Esophagus mucosa (tissue), 1 donor: Measurements from ENCODE around the gene SLC12A6. TPM values are rescaled to one million over a fixed set of nuclear protein-coding genes. Genes with fewer than 3 reads are reported as not detected.

Experiments
- ATAC-seq: fragments of 200-7000 bp; cut with Tn5 transposase; one replicate; pipeline ENCODE4 v1.9.1; 2020
- total RNA-seq: library from RNA; stranded (reverse); gene quantifications from one replicate; pipeline ENCODE4 v1.2.4, GENCODE V29; 2023
- donor health status: DM: yes; HTN: yes; CAD: no.

SLC12A6 gene
- total RNA-seq, 1 donor from 2014 or later, result 48.9 TPM

DNA sequence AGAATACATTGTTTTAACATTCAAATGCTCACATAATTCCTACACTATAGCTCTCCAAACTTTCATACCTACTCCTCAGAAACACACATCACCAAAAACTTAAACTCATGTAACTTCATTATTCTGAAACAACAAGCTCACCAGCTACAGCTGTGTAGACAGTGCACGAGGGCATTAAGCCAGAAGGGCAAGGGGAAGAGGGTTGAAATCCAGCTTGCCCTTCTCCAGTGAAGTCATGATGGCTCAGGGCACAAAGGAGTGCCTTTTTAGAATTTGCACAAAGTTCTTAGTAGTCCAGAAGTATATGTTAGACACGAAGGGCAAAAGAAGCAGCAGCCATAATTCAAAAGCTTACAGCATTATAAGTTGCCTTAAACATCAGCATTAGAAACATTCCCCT is 8.6 kb downstream of the SLC12A6 start:
- ATAC-seq, result no peak

DNA sequence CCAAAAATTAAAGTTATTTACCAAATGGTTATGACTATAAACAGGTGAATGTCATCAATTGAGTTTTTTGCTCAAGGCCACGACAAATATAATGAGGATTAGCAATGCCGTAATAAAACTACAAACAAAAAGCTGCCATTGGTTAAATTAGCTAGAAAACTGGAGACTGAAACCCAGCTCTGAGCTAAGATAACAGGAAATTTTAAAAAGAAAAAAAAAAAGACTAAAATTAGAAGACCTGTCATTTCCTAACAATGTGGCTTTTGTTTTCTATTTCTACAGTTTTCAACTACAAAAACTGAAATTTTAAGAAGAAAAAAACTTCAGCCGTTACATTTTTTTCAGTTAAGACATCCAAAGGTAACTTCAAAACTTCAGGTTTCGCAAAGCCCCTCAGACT is 9.7 kb downstream of the SLC12A6 start:
- ATAC-seq, result no peak

DNA sequence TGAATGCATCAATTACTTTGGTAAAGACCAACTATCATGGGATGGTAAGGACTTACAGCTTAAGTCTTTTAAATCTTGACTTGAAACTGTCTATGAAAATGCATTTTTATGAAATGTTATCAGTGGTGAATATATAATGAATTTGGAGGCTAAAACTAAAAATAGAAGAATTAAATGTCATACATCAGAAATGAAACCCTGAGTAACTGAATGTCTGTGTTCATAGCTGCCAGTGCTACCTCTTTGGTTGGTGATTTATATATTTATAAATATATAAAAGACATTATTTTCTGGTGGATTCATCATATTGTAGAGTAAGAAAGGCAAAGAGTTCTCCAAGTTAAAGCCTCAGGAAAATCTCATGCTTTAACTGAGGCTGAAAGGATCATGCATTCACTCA is 12.2 kb downstream of the SLC12A6 start:
- ATAC-seq, result no peak

DNA sequence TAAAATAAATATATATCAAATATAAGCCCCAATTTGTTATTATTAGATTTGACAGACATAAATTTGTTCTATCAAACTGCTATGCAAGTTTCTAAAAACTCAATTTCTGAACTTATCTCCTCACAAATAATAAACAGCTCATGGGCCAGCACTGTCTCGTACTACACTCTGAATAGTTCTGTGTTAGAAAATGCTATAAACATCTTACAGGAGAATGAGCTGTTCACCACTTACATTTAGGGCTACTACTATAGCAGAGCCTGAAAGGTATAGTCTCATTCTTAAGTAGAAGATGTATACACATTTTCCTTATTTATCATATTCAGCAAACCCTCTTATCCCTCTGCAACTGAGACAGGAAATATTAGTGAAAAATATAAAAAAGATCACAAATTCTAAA is 12.6 kb downstream of the SLC12A6 start:
- ATAC-seq, result no peak

DNA sequence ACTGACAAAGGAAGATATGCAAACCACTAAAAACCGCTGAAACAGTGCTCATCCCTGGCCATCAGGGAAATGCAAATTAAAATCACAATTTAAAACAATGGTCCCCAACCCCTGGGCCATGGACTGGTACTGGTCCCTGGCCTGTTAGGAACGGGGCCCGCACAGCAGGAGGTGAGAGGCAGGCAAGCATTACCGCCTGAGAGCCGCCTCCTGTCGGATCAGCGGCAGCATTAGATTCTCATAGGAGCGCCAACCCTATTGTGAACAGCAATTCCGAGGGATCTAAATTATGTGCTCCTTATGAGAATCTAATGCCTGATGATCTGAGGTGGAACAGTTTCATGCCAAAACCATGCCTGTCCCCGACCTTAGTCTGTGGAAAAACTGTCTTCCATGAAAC is 14.4 kb downstream of the SLC12A6 start:
- ATAC-seq, result no peak

DNA sequence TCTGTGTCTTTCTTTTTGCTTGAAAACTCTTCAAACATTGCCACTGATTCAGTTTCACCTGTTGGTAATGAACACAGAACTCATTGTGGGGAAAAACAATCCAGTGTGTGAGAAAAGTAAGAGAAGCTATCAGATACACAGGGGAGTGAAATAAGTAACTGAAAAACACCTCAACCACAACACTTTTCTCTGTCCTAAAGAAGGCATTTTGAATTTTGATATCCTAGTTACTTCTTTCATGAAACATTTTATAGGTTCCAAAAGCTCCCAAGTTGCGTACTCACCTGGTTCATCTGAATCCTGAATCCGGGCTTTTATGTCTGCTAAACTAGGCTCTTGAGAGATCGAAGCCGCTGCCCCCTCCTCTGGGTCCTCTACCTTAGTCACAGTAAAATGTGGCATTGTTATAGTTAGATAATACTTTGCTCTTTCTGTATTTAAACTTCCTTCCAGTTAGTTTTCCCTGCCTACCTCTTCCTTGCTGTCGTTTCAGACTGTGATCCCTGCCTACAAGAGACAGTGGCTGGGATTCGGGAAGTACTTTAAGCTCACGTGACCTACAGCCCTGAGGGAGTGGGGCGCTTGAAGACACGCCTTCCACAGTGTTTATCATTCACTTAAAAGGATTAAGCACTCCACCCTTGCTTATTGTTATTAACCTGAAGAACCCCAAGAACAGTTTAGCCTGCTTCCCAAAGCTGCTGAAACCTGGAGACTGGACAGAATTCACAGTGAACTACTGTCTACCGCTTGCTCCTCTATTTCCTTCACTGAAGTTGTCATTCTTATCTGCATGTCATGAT is 19.1 kb downstream of the SLC12A6 start:
- peak; percentile 98 for ATAC-seq

DNA sequence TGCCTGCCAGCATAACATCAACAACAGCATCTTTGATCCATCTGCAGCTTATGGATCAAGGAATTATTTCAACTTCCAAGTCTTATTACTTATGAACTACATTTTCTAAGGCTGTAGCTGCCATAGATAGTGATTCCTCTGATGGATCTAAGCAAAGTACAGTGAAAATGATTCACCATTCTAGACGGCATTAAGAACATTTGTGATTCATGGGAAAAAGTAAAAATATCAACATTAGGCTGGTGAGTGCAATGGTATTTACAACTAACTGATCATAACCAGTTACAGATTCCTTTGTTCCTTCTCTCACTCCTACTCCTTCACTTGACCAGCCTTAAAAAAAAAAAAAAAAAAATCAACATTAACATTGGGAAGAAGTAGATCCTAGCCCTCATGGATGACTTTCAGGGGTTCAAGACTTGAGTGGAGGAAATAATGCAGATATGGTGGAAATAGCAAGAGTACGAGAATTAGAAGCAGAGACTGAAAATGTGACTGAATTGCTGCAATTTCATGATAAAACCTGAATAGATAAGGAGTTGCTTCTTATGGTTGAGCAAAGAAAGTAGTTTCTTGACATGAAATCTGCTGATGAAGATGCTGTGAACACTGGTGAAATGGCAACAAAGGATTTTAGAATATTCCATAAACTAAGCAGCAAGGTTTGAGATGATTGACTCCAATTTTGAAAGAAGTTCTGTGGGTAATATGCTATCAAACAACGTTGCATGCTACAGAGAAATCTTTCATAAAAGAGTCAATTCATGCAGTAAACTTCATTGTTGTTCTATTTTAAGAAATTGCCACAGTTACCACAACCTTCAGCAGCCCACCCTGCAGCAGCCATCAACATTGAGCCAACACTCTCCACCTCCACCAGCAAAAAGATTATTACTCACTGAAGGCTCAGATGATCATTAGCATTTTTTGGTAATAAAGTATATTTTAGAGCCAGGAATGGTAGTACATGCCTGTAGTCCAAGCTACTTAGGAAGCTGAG is 22.8 kb downstream of the SLC12A6 start:
- no peak for ATAC-seq

DNA sequence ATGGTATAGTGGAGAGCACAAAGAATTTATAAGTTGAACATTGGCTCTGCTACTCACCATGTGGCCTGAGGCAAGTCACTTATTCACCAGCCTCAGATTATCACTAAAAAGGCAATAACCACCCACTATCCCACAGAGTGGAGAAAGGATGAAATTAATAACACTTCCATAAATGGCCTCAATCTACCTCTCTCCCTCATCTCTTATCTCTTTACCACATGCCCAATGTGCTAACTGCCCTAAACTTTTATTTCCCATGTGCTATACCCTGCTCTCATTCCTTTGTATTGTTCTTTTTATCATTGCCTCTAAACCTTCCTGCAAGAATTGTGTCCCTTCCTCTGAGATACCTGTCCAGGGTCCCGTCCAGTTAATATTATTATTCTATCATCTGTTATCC is 26.0 kb downstream of the SLC12A6 start:
- no peak for ATAC-seq

DNA sequence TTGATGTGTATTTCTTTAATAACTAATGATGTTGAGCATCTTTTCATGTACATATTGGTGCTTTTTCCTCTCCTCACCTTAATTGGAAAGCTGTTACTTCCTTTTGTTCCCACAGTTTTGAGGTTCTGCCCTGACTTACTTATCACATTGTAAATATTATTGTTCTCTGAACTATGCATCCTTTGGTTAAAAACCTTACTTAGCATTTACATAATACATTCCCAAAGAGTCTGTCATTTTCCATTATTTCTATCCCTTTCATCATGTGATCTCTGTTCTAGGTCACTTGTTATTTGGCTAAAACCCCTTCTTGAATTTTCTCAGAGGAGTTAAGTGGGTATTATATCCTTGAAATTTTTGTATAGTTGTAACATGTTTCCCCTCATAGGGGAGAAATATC is 33.0 kb downstream of the SLC12A6 start:
- no peak for ATAC-seq

DNA sequence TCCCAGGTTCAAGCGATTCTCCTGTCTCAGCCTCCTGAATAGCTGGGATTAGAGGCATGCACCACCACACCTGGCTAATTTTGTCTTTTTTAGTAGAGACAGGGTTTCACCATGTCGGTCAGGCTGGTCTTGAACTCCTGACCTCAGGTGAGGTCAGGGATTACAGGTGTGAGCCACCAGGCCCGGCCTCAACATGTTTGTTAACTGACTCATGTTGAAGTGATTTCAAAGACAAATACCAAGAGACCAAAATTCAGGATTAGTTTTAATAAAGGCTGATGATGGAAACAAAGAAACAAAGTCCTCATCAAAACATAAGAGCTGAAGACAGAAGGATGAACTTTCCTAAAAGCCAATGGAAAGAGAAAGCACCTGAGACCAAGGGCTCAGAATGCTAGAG is 36.5 kb downstream of the SLC12A6 start:
- ATAC-seq, result peak; percentile 86

DNA sequence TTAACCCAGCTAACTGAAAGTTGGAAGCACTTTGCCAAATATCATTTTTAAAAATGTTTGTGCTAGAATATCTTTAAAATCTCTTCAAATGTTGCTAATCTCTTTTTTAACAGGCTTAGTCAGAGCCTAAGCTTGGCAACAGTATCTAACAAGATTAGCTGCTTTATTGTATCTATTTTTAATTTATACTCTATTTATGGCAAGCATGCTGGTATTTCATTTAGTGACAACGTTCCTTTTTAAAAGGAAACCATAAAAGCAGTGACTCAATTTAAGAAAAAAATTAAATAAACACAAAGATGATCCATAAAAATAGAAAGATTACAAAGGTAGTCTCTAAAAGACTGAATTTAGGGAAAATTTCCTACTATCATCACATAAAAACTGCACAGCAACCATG is 40.5 kb downstream of the SLC12A6 start:
- ATAC-seq, result no peak

DNA sequence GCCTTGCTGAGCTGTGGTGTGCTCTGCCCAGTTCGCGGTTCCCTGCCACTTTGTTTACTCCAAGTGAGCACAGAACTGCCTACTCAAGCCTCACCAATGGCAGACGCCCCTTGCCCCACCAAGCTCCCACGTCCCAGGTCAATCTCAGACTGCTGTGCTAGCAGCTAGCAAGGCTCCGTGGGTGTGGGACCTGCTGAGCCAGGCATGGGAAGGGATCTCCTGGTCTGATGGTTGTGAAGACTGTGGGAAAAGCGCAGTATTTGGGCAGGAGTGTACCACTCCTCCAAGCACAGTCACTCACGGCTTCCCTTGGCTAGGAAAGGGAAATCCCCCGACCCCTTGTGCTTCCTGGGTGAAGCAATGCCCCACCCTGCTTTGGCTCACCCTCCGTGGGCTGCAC is 45.0 kb downstream of the SLC12A6 start:
- no peak for ATAC-seq

DNA sequence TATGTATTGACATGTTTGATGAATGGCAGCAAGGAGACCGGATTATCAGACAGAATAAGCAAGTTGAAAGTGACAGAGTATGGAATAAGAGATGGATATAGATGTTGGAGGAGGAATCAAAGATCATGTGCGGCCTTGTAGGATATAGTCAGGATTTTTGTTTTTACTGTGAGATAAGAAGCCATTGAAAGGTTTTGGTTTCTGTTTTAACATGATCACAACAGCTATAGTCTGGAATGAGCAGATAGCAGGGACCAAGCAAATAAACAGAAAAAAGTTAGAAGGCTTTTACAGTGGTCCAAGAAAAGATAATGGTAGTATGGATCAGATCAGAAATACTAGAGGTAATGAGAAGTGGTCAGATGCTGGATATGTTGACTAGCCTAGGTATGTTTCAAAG is 52.6 kb downstream of the SLC12A6 start:
- ATAC-seq, result no peak

DNA sequence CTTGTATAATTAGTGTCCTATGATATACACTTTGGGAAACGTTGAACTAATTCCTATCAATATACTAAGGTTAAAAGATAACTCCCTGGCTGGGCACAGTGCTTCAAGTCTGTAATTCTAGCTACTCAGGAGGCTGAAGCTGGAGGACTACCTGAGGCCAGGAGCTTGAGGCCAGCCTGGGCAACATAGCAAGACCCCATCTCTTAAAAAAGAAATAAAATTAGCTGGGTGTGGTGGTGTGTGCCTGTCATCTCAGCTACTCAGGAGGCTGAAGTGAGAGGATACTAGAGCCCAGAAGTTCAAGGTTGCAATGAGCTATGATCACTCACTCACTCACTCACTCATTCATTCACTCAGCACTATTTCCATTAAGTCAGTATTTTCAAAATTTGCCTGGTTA is 55.2 kb downstream of the SLC12A6 start:
- no peak for ATAC-seq

DNA sequence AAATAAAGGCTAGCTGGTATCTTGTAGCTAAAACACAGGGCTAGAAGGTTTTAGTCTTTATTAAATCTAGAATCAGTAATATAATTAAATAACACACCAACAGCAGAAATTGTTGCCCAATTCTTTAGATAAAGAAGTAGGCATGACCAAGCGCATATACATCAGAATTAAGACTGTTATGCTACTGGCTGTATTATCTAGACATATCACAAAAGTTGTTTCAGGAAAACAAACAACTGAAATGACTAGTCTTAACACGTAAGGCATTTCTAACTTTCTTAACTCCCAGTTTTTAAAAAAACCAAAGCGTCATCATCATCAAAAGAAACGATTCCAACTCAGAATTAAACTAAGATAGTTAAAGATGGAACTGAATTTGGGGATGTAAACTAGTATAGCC is 57.4 kb downstream of the SLC12A6 start:
- ATAC-seq, result peak; percentile 71

DNA sequence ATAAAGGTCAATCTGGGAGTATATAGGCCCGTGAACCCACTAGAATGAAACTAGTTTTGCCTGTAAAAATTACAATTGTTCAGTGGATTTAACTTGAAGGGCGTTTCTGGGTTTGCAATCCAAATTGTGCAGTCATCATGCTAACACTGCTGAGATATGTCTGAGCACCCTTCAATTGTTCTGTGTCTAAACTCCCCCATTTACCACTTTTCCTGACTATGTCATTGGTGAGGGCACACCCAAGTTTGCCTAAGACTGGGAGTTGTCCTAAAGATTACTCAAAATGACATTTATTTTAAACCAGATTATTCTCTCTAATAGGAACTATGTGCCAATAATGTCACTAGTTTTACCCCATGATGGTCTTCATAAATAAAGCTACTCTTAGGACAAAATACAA is 58.2 kb downstream of the SLC12A6 start:
- peak; percentile 95 for ATAC-seq

DNA sequence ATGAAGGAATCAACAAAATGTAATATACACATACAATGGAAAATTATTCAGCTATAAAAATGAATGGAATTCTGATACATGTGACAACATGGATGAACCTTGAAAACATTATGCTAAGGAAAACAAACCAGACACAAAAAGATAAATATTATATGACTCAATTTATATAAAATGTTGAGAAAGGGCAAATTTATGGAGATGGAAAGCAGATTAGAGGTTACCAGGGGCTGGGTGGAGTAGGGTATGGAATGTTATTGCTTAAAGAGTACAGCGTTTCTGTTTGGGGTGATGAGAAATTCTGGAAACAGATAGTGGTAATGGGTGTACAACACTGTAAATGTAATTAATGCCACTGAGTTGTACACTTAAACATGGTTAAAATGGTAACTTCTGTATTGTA is 61.9 kb downstream of the SLC12A6 start:
- ATAC-seq, result no peak

DNA sequence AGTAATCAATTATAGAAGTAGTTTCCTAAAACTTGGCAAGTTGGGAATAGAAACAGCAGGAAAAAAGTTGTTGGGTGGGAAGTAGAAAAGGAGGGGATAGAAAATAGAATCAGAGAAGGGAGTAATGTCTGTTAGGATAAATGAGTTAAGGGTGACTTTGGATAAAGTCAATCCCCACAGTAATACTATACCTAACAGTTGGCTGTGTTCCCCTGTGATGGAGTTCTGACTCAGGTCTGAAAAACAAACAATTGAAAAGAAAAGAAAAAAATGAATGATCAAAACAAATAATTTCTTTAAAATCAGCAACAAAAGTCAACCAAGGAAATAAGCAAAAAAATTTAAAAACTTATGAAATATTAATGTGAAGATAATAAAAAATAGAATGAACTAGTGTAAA is 62.4 kb downstream of the SLC12A6 start:
- ATAC-seq, result no peak

DNA sequence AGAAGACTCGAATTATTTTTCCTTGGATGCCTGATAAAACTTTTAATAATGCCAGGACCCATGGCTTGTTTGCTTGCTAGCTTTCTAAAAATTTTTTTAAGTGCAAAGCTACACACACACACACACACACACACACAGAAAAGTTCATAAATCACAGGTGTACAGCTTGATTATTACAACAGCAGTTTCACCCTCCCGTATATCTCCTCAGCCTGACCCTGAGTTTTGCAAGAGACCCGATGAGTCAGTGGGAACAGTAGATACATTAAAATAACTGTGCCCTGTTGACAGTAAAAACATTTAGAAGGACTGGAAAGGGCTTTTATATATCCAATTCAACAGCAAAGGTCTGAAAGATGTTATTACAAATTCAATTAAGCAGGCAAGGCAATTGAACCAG is 66.1 kb downstream of the SLC12A6 start:
- peak; percentile 95 for ATAC-seq

DNA sequence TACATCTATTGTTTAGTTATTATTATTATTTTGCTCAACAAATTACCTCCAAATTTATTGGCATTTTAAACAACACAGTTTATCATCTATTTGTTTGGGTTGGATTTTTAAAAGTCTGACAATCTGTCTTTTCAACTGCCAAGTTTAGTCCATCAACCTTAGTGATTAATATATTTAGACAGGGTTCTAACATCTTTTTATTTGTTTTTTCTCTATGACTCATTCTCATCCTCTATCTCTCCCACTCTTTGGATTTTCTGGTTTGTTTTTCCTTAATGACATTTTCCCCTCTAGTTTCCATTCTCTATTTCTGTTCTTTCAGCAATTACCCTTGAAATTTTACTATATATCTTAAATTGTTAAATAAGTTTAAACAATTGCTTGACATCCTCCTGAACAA is 70.8 kb downstream of the SLC12A6 start:
- ATAC-seq, result no peak

DNA sequence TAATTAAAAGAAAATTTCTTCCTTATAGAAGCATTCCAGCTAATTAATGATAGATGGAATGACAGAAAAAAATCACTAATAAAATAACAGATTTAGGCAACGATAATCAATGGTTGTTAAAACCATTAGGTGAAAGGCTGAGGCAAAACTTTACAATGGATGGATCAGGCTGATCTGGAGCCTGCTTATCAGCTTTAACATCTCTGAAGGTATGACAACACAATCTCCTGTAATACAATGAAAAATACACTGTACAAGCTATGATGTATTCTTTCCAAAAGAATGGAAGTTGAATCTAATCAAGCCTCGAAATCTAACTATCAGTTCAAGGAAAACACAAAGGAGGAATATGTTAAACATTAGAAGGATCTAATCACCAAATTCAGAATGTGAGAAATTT is 73.5 kb downstream of the SLC12A6 start:
- ATAC-seq, result no peak

DNA sequence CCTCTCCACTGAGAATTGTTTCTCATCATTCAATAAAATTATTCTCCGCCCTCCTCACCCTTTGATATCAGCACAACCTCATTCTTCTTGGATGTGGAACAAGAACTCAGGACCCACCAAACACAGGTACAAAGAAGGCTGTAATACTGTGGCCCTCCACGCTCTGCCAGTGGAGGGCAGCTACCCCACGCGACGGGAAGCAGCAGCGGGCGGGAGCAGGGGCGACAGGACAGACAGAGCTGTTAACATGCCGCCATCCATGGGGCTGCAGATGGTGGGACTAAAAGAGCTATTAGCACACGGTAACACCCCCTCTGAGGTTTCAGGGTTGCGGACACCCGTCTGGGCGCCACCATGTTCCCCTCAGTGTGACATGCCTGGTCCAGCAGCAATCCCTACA is 75.2 kb downstream of the SLC12A6 start:
- no peak for ATAC-seq

DNA sequence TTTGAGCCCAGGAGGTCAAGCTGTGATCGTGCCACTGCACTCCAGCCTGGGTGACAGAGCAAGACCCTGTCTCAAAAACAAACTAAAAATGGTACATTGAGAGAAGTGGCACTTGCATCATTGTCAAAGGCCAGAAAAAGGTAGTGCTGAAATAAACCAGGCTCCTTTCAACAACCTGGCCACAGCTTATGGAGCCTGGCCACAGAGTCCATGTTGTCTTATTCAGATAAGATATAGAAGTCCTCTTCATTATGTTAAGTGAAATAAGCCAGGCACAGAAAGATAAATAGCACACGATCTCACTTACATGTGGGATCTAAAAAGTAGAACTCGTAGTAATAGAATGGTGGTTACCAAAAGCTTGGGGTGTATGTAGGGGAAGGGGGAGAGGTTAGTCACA is 78.0 kb downstream of the SLC12A6 start:
- no peak for ATAC-seq

DNA sequence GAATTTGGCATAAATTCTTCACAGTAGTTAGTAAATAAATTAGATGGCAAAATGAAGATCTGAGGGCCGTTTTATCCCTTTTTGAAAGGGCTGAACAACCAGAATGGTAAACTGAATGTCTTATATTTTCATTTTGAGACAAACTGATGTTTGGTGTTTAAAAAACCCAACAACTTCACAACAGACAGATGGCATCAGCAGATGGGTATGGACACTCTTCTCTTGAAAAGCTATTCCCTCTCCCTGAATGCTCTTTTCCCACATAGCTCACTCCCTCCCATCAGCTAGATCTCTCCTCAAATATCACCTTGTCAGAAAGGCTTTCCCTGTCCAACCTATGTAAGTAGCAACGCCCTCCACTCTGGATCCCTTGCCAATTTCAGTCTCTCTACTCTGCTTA is 79.4 kb downstream of the SLC12A6 start:
- ATAC-seq, result no peak
